Fibroblast of mammary gland (primary cell): ENCODE data around the gene KLHL6.
A peak's percentile ranks its signal among the peaks of the same experiment; 100 is the strongest.
"Not testable (repeated sequence)": the region's sequence is repeated elsewhere in the genome, so short reads cannot be mapped to it uniquely, and the experiment has no call there.

Experiments
- DNase-seq: peaks from one replicate; pipeline ENCODE4 v3.0.0-alpha.2; 2010; ENCODE audit warnings: low read depth
- H3K4me3 ChIP-seq: 2 replicates; pipeline ENCODE4 v1.5.1; 2011; ENCODE audit warnings: low read depth, mild to moderate bottlenecking, low read length, moderate library complexity; ENCODE audit not compliant: control insufficient read depth
- TF ChIP-seq, protein P1 (sequence below): conservative IDR thresholded peaks from 2 replicates; pipeline ENCODE4 v1.5.1; 2011; ENCODE audit warnings: low read depth, low read length, inconsistent platforms; ENCODE audit not compliant: control insufficient read depth, insufficient read depth

The KLHL6 gene

DNA sequence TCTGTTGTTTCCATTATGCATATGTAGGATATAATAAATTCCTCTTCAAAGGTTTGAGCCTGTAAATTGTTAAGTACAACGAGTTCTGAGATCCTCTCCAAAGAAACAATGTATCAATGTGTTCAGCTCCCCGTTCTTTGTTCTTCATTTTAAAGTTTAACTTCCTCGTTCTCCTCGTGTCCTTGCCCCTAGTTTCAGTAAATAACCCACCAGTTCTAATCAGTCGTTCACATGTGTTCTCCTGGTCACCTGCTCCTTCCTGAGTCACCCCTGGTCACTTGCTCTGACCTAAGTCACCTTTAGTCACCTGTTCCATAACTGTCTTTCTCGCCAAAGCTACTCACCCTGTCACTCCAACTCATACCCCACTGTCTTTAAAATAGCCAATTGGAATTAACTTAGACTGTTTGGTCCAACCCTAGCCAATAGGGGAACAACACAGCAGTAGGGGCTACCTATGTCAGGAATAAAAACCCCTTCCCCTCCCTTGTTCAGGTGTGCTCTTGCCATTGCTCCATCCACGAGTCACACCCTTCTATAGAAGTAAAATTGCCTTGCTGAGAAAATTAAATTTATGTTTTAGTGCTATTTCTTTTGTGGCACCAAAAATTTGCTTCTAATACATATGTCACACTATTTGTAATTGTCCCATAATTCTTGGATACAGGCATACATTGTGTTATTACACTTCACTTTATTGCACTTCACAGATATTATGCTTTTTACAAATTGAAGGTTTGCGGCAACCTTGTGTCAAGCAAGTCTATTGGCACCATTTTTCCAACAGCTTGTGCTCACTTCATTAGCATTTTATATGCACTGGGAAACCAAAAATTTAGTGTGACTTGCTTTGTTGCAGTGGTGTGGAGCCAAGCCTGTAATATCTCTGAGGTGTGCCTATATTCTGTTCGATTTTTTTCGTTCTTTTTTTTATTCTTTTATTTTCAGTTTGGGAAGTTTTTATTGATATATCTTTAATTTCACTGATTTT, 111.8 kb downstream of the KLHL6 start:
- TF ChIP-seq, protein P1, sequence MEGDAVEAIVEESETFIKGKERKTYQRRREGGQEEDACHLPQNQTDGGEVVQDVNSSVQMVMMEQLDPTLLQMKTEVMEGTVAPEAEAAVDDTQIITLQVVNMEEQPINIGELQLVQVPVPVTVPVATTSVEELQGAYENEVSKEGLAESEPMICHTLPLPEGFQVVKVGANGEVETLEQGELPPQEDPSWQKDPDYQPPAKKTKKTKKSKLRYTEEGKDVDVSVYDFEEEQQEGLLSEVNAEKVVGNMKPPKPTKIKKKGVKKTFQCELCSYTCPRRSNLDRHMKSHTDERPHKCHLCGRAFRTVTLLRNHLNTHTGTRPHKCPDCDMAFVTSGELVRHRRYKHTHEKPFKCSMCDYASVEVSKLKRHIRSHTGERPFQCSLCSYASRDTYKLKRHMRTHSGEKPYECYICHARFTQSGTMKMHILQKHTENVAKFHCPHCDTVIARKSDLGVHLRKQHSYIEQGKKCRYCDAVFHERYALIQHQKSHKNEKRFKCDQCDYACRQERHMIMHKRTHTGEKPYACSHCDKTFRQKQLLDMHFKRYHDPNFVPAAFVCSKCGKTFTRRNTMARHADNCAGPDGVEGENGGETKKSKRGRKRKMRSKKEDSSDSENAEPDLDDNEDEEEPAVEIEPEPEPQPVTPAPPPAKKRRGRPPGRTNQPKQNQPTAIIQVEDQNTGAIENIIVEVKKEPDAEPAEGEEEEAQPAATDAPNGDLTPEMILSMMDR = no peak
- DNase-seq = no peak
- no peak overlapping the region for H3K4me3 ChIP-seq

DNA sequence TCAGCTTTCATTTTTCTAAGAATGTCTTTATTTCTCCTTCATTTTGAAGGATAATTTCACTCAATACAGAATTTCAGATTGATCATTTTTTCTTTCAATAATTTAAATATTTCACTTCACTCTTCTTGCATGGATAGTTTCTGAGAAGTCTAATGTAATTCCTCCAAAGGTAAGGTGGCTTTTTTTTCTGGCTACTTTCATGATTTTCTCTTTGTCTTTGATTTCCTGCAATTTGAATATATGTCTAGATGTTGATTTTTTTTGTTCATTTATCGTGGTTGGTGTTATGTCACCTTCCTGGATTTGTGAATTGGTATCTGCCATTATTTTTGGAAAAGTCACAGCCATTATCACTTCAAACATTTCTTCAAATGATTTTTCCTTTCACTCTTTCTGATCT, 112.5 kb downstream of the KLHL6 start:
- no peak overlapping the region for H3K4me3 ChIP-seq
- TF ChIP-seq, protein P1 = no peak
- DNase-seq = no peak

GRCh38 chr3:183440521-183440920, 115.0 kb downstream of the KLHL6 start:
- not testable (repeated sequence) for H3K4me3 ChIP-seq, DNase-seq

DNA sequence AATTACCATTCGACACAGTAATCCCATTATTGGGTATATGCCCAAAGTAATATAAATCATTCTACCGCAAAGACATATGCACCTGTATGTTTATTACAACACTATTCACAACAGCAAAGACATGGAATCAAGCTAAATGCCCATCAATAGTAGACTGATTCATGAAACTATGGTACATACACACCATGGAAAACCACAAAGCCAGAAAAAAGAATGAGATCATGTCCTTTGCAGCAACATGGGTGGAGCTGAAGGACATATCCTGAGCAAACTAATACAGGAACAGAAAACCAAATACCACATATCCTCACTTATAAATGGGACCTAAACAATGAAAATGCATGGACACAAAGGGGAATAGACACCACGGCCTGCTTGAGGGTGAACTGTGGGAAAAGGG, 116.0 kb downstream of the KLHL6 start:
- DNase-seq = peak; percentile 31
- no peak overlapping the region for H3K4me3 ChIP-seq
- TF ChIP-seq, protein P1 = no peak

DNA sequence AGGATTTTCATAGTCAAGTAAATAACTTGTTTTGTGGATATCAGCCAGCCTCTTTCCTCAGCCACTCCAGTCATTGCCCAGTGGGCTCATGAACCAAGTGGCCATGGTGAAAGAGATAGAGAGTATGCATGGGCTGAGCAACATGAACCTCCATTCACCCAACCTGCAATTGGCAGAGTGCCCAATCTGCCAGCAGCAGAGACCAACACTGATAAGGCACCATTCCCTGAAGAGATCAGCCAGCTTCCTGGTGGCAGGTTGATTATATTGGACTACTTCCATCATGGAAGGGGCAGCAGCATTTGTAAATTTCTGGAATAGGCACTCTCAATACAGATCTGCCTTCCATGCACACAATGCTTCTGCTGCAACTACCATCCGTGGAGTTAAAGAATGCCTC, 116.8 kb downstream of the KLHL6 start:
- no peak overlapping the region for H3K4me3 ChIP-seq
- TF ChIP-seq, protein P1 = no peak
- no peak for DNase-seq

DNA sequence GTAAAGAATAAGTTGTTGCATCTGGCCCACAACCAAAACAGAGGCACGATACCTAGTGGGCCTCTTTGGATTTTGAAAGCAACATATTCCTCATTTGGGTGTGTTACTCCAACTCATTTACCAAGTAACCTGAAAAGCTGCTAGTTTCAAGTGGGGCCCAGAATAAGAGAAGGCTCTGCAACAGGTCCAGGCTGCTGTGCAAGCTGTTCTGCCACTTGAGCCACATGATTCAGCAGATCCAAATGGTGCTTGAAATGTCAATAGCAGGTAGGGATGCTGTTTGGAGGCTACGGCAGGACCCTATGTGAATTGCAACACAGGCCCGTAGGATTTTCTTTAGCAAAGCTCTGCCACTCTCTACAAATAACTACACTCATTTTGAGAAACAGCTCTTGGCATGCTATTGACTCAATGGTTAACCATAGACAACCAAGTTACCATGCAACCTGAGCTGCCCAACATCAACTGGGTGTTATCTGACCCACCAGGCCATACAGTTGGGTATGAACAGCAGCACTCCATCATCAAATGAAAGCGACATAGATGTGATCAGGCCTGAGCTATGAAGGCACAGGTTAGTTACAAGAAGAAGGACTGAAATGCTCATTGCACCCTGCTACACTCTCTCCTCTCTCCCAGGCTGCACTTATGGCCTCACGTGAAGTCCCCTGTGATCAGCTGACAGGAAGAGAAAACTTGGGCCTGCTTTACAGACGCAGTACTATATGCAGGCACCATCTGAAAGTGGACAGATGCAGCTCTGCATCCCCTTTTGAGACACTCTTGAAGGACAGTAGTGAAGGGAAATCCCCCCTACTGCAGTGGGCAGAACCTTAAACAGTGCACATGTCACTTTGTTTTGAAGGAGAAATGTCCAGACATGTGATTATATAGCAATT, 117.6 kb downstream of the KLHL6 start:
- no peak for DNase-seq
- TF ChIP-seq, protein P1 = no peak
- no peak overlapping the region for H3K4me3 ChIP-seq
